GM12878 (cell line): ENCODE results near the gene WDR74. TPM values are rescaled to one million over a fixed set of nuclear protein-coding genes. Genes with fewer than 3 reads are reported as not detected.

ENCODE experiments used
- ASH2L ChIP-seq: fragments of 300-600, 200-600 bp; sonication (generic); IDR thresholded peaks from 2 replicates; pipeline ENCODE4 v1.6.1; 2017; ENCODE audit warnings: low read depth, mild to moderate bottlenecking, borderline replicate concordance
- ATF3 ChIP-seq: IDR thresholded peaks from 2 replicates; pipeline ENCODE4 v1.6.1; 2011; ENCODE audit warnings: low read depth, mild to moderate bottlenecking, low read length, moderate library complexity, borderline replicate concordance; ENCODE audit errors: extremely low read depth
- ATF7 ChIP-seq: fragments of 450-650 bp; IDR thresholded peaks from 2 replicates; pipeline ENCODE4 v1.6.1; 2016; ENCODE audit warnings: low read depth, mild to moderate bottlenecking
- BHLHE40 ChIP-seq, 2 experiments: fragments of 450-650 bp in 1 of 2; IDR thresholded peaks; 2 replicates each; pipeline ENCODE4 v1.6.1; 2011 to 2017; ENCODE audit warnings: low read depth in 2 of 2, borderline replicate concordance in 1 of 2, improper control_type of control experiment in 1 of 2, low read length in 1 of 2, mild to moderate bottlenecking in 1 of 2
- CEBPB ChIP-seq, 2 experiments: fragments of 150-350 bp in 1 of 2; IDR thresholded peaks; 2 replicates each; pipeline ENCODE4 v1.6.1; 2012 to 2014; ENCODE audit warnings: low read depth in 2 of 2, low read length in 2 of 2, borderline replicate concordance in 1 of 2, inconsistent platforms in 1 of 2
- CHD2 ChIP-seq: IDR thresholded peaks from 2 replicates; pipeline ENCODE4 v1.6.1; 2011; ENCODE audit warnings: low read depth, low read length, improper control_type of control experiment, borderline replicate concordance
- CREM ChIP-seq: IDR thresholded peaks from 2 replicates; pipeline ENCODE4 v1.6.1; 2014; ENCODE audit warnings: antibody characterized with exemption, low read depth
- DPF2 ChIP-seq: fragments of 450-650 bp; IDR thresholded peaks from 2 replicates; pipeline ENCODE4 v1.6.1; 2017; ENCODE audit warnings: mild to moderate bottlenecking
- ETV6 ChIP-seq, 2 experiments: fragments of 450-650 bp in 1 of 2; IDR thresholded peaks in 1 of 2; conservative IDR thresholded peaks in 1 of 2; 2 replicates each; pipeline ENCODE4 v1.6.1; 2014; ENCODE audit warnings: antibody characterized with exemption in 1 of 2, borderline replicate concordance in 1 of 2, low read depth in 1 of 2, mild to moderate bottlenecking in 1 of 2, moderate library complexity in 1 of 2
- HDAC2 ChIP-seq: fragments of 200-600 bp; sonication (generic); IDR thresholded peaks from 2 replicates; pipeline ENCODE4 v1.6.1; 2017
- HDAC6 ChIP-seq: fragments of 200-600 bp; sonication (generic); IDR thresholded peaks from one replicate; pipeline ENCODE4 v1.8.0; 2017; ENCODE audit warnings: antibody characterized with exemption; ENCODE audit not compliant: unreplicated experiment
- IKZF2 ChIP-seq, 2 experiments: fragments of 450-650 bp; IDR thresholded peaks; 2 replicates each; pipeline ENCODE4 v1.6.1; 2017; ENCODE audit warnings: mild to moderate bottlenecking in 2 of 2, moderate library complexity in 2 of 2
- KDM1A ChIP-seq: fragments of 200-600 bp; sonication (generic); IDR thresholded peaks from 2 replicates; pipeline ENCODE4 v1.6.1; 2016; ENCODE audit warnings: borderline replicate concordance
- KLF5 ChIP-seq: fragments of 450-650 bp; IDR thresholded peaks from 2 replicates; pipeline ENCODE4 v1.6.1; 2014; ENCODE audit warnings: mild to moderate bottlenecking; ENCODE audit not compliant: partially characterized antibody
- LARP7 ChIP-seq: fragments of 450-650 bp; IDR thresholded peaks from 2 replicates; pipeline ENCODE4 v1.6.1; 2017; ENCODE audit warnings: mild to moderate bottlenecking
- MAX ChIP-seq: IDR thresholded peaks from 2 replicates; pipeline ENCODE4 v1.6.1; 2012; ENCODE audit warnings: low read depth, low read length, improper control_type of control experiment
- MXI1 ChIP-seq: fragments of 150-350 bp; IDR thresholded peaks from 2 replicates; pipeline ENCODE4 v1.6.1; 2011; ENCODE audit warnings: low read depth, mild to moderate bottlenecking, inconsistent platforms, low read length, improper control_type of control experiment
- NKRF ChIP-seq: fragments of 450-650 bp; conservative IDR thresholded peaks from 2 replicates; pipeline ENCODE4 v1.6.1; 2017; ENCODE audit warnings: mild to moderate bottlenecking, moderate library complexity
- POLR2AphosphoS5 ChIP-seq: IDR thresholded peaks from 2 replicates; pipeline ENCODE4 v1.6.1; 2011; ENCODE audit warnings: mild to moderate bottlenecking, low read length, inconsistent platforms
- SREBF1 ChIP-seq: IDR thresholded peaks from 2 replicates; pipeline ENCODE4 v1.6.1; 2012; ENCODE audit warnings: mild to moderate bottlenecking, low read length
- TCF12 ChIP-seq: IDR thresholded peaks from 2 replicates; pipeline ENCODE4 v1.6.1; 2011; ENCODE audit warnings: low read depth, mild to moderate bottlenecking, low read length
- ZBTB40 ChIP-seq: fragments of 450-650 bp; IDR thresholded peaks from 2 replicates; pipeline ENCODE4 v1.6.1; 2016; ENCODE audit warnings: mild to moderate bottlenecking, moderate library complexity, borderline replicate concordance
- ZNF207 ChIP-seq: fragments of 450-650 bp; IDR thresholded peaks from 2 replicates; pipeline ENCODE4 v1.6.1; 2014; ENCODE audit warnings: antibody characterized with exemption, mild to moderate bottlenecking, borderline replicate concordance
- ZNF622 ChIP-seq: fragments of 450-650 bp; IDR thresholded peaks from 2 replicates; pipeline ENCODE4 v1.6.1; 2017; ENCODE audit warnings: mild to moderate bottlenecking, inconsistent platforms
- polyA plus RNA-seq, 11 experiments: library from polyadenylated mRNA; depleted of rRNA in 4 of 11; unstranded in 6 of 11; stranded (reverse) in 5 of 11; fragments of >200 nt; fragmentation: Nextera tagmentation in 4 of 11; fragmentation: Illumina TruSeq in 1 of 11; extraction: Ambion mirVana in 4 of 11; extraction: Trizol in 1 of 11; gene quantifications; 1 replicate in 1 of 11; 2 replicates in 10 of 11; pipeline versions ENCODE4 v1.2.1 to v1.2.3, GENCODE V29; 2011 to 2016; ENCODE audit warnings: inconsistent platforms in 2 of 11, missing spikeins in 2 of 11, low read depth in 1 of 11
- total RNA-seq, 4 experiments: library from RNA; depleted of rRNA in 3 of 4; stranded (reverse); fragments of >200 nt in 3 of 4; fragmentation: Illumina TruSeq in 1 of 4; extraction: Trizol in 1 of 4; gene quantifications; 2 replicates each; pipeline versions ENCODE4 v1.2.1 to v1.2.3, GENCODE V29; 2013 to 2021

WDR74 gene
- total and polyA plus RNA-seq, 10 of the 15 experiments (the other 5 are each of a cell fraction or from before 2014, with no cell fraction given), result 18.2 to 103 (median 60.7) TPM

- TF ChIP-seq ZBTB40 (no peak), POLR2AphosphoS5 (peak; percentile 99), MXI1 (peak; percentile 92), BHLHE40 (IDR thresholded peaks at IDR 0.05; ENCODE audit: borderline replicate concordance in 1 of 2, low read depth in 2 of 2, low read length in 1 of 2) (peak in 1 of 2 experiments; percentile 31; a peak in 2 of 4 replicates), ZNF207 (peak; percentile 89), ASH2L (0 out of 2 replicates have a peak, but pooled peaks have one; percentile 27), SREBF1 (no peak), CHD2 (peak; percentile 77), MAX (peak; percentile 63), KLF5 (peak; percentile 75), ZNF622 (no peak), LARP7 (peak; percentile 94), TCF12 (peak; percentile 79; the same call in 1 of the 2 replicates), ATF3 (no peak), HDAC2 (no peak), HDAC6 (peak; percentile 45), CREM (peak; percentile 8; the same call in 1 of the 2 replicates), CEBPB (IDR thresholded peaks at IDR 0.05; ENCODE audit: borderline replicate concordance in 1 of 2, low read depth in 2 of 2, low read length in 2 of 2) (no peak), IKZF2 (IDR thresholded peaks at IDR 0.05) (0 out of 4 replicates have a peak, but pooled peaks of 1 of the 2 experiments have one; percentile 12), ATF7 (no peak; the same call in 1 of the 2 replicates), DPF2 (peak; percentile 70; the same call in 1 of the 2 replicates), NKRF (peak; percentile 87), ETV6 (conservative IDR thresholded peaks at IDR 0.05 in 1 of 2, IDR thresholded peaks at IDR 0.05 in 1 of 2; ENCODE audit: borderline replicate concordance in 1 of 2, low read depth in 1 of 2) (no peak), KDM1A (no peak)
Measured at GRCh38 chr11:62880803-62881578, 41.6 kb upstream of the WDR74 start, which contains the start of gene SLC3A2 (continued).
